ENCODE data around the gene MAP3K10. TPM values are rescaled to one million over a fixed set of nuclear protein-coding genes. Genes with fewer than 3 reads are reported as not detected.

The MAP3K10 gene
- total and polyA plus RNA-seq, 2 of the 13 experiments (the other 11 are each of a cell fraction or from before 2014, with no cell fraction given) = 3.4 to 5.0 TPM

GRCh38 chr19:40221858-40222619 is 30.8 kb downstream of the MAP3K10 start (continued):
- 0 out of 4 replicates have a peak, but pooled peaks of 1 of the 2 experiments have one; percentile 6 for TF ChIP-seq EP300 (IDR thresholded peaks at IDR 0.05; ENCODE audit: low read depth in 2 of 2, low read length in 2 of 2)
- no peak for TF ChIP-seq EP300 (CRISPR knock-in tag; IDR thresholded peaks at IDR 0.05; ENCODE audit: borderline replicate concordance)
- TF ChIP-seq RFXANK (CRISPR knock-in tag; IDR thresholded peaks at IDR 0.05) = peak; percentile 98
- no peak for TF ChIP-seq MYPOP (CRISPR knock-in tag; IDR thresholded peaks at IDR 0.05)
- TF ChIP-seq ZZZ3 (CRISPR knock-in tag; IDR thresholded peaks at IDR 0.05; ENCODE audit: borderline replicate concordance) = no peak
- TF ChIP-seq SMC3 (IDR thresholded peaks at IDR 0.05; ENCODE audit: low read length) = peak; percentile 94
- no peak for TF ChIP-seq ZBTB37 (CRISPR knock-in tag; IDR thresholded peaks at IDR 0.05)
- no peak for TF ChIP-seq FOXK2 (IDR thresholded peaks at IDR 0.05)
- no peak for TF ChIP-seq XBP1 (CRISPR knock-in tag; IDR thresholded peaks at IDR 0.05)
- no peak for TF ChIP-seq ARNTL (CRISPR knock-in tag; IDR thresholded peaks at IDR 0.05)

Measured in HepG2 (cell line).